Omental fat pad (tissue), 4 donors: ENCODE measurements around the gene CATSPERD. TPM values are rescaled to one million over a fixed set of nuclear protein-coding genes. Genes with fewer than 3 reads are reported as not detected.

Experiments
- ATAC-seq: fragments of 150-250 bp; one replicate; pipeline ENCODE4 v1.9.1; 2016; ENCODE audit warnings: mild to moderate bottlenecking, moderate library complexity; ENCODE audit not compliant: low FRiP score
- DNase-seq: peaks from one replicate; pipeline ENCODE4 v3.0.0-alpha.2; 2019; ENCODE audit warnings: low spot score
- CTCF ChIP-seq, 3 donors: fragments of 450-650 bp; IDR thresholded peaks; one replicate each; pipeline ENCODE4 v1.5.1; 2016 to 2017; ENCODE audit warnings: antibody characterized with exemption in 3 of 3, mild to moderate bottlenecking in 3 of 3, moderate library complexity in 2 of 3
- total RNA-seq, 4 donors: library from RNA; depleted of rRNA; stranded (reverse); fragments of >200 nt; gene quantifications; one replicate each; pipeline ENCODE4 v1.1.0, GENCODE V29; 2016

The CATSPERD gene
- total RNA-seq, 4 donors from 2014 or later = not detected

- no peak for TF ChIP-seq CTCF (IDR thresholded peaks at IDR 0.05)
- DNase-seq (no peak), ATAC-seq (no peak)
These were observed 24.7 kb upstream of the CATSPERD start for GRCh38 chr19:5695649-5696195.

- no peak for DNase-seq
- no peak for ATAC-seq
- no peak for TF ChIP-seq CTCF (IDR thresholded peaks at IDR 0.05)
These were observed 24.0 kb upstream of the CATSPERD start for GRCh38 chr19:5696196-5697021.

DNA sequence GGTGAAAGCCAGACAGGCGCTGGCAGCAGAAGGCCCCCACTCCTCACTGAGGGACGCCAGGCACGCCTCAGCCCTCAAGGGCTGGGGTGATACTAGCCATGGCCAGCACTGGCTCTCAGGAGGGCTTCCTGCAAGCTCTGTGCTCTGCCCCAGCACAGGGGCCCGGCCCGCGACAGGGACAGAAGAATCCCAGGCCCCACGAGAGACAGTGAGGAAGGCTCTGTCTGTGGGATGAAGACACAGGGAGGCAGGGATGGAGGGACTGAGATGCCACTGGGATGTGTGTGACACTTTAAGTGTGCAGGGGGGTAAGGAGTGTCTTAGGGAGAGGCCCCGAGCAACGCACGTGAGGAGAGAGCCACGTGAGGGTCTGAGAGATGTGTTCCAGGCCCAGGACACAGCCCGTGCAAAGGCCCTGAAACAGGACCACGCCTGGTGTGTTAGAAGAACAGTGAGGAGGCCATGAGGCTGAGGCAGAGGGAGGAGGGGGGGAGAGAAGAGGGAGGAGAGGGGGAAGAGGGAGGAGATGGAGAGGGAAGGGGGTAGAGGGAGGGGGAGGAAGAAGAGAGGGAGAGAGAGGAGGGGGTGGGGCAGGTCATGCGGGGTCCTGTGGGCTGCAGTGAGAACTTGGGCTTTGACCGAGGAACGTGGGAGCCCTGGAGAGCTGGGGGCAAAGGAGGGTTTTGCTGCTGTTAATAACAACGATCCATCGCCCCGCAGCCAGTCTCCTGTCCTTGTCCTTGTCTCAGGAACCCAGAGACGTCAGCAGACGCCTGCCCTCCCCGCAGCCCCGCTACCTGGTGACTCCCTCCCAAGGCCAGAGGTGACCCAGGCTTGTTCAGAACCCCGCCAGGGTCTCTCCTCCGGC lies 23.2 kb upstream of the CATSPERD start:
- DNase-seq (no peak), ATAC-seq (no peak)
- no peak for TF ChIP-seq CTCF (IDR thresholded peaks at IDR 0.05)

DNA sequence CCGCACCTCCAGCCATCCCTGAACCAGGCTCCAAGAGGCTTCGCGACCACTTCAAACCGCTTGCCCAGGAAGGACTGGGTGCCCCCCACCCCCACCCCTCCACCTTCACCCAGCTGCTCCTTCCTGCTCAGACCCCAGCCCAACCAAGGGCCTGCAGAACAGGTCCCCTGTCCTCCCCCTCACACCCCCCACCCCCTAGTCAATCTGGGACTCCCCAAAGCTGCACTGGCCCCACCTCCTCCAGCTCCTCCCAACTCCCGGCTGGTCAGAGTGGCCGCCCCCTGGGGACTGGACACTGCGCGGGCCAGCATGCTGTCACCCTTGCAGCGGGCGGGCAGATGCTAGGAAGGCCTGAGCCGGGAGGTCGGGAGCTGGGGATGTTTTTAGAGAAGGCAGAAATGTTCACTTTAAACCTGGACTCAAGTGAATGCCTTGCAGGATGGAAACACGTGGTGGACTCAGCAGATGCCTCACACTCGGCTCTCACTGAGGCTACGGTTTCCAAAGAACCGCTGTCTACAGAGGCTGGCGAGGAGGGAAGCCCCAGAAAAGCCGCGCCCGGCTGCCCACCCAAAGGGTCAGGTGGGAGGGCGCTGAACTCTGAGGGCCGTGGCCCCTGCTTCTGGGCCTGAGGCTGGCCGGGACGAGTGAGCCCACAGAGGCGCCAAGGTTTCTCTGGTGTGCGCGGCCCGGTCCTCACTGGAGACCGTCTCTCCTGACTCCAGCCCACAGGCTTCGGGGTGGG lies 22.4 kb upstream of the CATSPERD start:
- ATAC-seq (no peak), DNase-seq (no peak)
- TF ChIP-seq CTCF (IDR thresholded peaks at IDR 0.05) = no peak

DNA sequence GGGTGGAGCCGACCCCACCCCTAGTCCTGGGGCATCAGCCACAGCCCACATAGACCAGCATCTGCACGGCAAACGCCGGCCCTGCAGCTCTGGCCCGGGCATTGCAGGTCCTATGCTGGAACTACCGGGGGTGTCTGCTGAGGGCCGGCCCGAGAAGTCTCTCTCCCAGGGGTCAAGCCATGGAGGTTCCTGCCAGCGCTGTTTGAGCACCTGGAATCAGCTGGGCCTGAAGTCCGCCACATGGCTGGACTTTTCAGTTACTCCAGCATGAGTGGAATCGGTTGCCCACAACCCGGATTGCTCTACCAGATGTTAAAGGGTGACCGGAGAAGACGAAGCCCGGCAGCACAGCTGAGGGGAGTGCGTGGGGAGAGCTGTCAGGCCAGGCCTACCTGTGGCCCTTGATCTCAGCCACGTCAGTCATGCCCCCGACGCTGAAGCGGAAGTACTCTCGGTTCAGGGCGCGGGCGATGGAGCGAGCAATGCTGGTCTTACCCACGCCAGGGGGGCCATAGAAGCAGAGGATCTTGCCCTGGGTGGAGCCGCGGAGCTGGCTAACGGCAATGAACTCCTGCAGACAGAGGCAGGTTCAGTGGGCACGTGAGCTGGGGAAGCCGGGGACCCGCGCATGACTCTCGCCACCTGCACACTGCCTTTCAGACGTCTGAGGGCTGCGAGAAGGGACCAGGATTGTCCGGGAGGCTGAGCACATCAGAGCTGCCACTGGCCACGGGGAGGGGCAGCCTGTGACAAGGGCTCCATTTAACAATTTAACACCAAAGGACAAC lies 21.6 kb upstream of the CATSPERD start:
- no peak for DNase-seq
- ATAC-seq = no peak
- TF ChIP-seq CTCF (IDR thresholded peaks at IDR 0.05) = no peak
